GM21825 (cell line): Measurements from ENCODE around the gene GPRIN1.

Experiments
- ATAC-seq: cut with Tn5 transposase; IDR thresholded peaks from one replicate; pipeline ENCODE4 v1.9.1; 2021; ENCODE audit warnings: mild to moderate bottlenecking, moderate library complexity; ENCODE audit not compliant: unreplicated experiment

GPRIN1 gene

DNA sequence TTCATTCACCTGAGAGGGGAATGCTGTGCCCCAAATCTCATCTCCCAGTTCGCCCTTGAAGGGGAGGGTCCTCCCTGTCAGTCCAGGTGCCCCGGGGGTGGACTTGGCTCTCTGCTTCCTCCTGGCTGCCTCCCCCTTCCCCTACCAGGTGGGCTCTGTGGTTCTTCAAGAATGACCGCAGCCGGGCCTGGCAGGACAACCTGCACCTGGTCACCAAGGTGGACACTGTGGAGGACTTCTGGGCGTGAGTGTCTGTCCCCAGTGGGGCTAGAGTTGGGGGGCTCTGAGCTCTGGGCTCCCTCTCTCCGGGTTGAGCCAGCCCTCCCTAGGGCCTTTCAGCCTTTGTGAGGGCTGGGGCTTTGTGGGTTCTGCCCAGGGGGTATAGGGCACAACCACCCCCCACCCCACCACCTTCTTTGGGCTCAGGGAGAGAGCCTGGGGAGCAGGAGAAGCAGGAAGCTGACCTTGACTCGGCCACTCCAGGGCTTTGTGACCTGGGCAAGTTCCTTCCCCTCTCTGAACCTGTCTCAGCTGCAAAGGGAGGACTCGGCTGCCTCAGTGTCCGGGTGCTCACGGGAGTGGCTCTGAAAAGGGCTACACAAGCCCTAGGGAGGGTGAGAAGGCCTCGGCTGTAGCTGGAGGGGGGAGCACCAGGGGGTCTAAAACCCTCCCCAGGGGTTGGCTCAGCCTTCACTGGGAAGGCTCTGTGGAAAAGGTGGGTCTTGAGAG is 33.7 kb upstream of the GPRIN1 start:
- no peak for ATAC-seq

DNA sequence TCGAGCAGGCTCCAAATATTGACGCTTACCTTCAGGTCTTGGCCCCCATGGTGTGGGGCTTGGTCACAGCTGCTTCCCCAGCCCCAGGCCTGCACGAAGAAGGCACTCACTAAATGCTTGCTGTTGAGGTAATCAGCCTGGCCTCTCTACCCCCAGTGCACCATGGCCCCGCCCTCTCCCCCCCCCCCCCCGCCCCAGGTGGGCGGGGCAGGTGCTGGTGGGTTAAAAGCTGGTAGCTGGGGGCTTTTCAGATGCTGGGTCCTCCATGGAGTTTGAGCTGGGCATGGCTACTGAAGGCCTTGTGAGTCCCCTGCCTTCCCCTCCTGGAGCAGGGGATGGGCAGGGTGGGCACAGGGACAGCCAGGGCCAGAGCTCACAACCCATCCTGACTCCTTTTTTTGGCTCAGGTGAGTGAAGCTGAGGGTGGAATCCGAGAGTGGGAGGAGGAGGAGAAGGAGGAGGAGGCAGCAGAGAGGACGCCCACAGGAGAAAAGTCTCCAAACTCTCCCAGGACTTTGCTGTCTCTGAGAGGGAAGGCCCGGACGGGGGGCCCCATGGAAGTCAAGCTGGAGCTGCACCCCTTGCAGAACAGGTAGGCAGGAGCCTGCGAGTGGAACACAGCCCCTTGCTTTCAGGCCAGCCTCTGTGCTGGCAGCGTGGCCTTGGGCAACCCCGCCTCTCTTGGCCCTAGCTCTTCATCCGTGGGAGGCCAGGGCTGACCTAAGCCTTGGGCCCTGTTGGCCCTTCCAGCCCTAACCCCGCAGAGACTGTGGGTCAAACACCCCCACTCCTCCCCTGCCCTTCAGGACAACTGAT is 32.9 kb upstream of the GPRIN1 start:
- no peak for ATAC-seq

DNA sequence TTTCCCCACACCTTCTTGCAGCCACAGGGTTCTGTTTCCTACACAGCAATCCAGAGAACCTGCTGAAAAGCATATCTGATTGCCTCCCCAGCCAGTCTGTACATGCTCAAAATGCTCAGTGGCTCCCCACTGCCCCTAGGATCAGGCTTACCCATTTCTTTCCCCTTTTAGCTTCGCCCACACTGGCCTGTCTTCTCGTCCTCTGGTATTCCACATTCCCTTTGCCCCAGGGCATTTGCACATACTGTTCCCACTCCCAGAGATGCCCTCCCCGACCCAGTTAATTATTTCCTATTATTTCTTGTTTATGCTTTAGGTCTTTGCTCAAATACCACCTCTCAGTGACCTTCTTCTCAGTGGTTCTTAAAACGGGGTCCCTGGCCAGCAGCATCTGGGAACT is 30.7 kb upstream of the GPRIN1 start:
- no peak for ATAC-seq

DNA sequence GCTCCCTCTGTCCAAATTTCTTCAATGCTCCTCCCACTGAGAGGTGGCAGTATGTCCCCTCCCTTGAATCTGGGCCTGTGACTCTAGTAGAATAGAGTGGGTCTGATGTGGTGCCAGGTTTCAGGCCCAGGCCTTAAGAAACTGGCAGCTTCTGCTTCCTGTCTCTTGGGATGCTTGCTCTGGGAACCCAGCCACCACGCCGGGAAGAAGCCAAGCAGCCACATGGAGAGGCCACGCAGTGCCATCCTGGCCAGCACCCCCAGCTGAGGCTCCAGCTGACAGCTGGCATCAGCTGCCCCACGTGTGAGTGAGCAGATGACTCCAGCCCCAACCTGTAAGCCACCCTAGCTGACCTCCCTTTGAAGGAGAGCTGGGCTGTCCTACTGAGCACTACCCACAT is 30.0 kb upstream of the GPRIN1 start:
- ATAC-seq: no peak

DNA sequence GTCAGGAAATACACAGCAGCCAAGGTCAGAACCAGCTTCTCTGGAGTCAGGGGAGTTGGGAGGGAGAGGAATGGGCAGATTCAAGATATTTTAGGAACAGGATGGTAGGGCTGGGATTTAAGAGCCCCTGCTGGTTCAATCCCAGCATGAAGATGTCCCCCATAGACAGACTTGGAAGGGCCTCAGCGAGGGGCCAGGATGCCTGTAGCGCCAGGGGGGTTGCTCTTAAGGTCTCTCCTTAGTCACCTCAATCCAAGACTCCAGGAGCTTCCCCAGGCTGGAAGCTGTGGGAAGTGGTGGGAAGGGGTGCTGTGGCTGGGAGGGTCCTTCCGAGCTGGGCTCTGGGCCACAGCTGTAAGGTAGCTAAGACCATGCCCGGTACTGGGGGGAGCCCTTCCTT is 29.3 kb upstream of the GPRIN1 start:
- no peak for ATAC-seq

DNA sequence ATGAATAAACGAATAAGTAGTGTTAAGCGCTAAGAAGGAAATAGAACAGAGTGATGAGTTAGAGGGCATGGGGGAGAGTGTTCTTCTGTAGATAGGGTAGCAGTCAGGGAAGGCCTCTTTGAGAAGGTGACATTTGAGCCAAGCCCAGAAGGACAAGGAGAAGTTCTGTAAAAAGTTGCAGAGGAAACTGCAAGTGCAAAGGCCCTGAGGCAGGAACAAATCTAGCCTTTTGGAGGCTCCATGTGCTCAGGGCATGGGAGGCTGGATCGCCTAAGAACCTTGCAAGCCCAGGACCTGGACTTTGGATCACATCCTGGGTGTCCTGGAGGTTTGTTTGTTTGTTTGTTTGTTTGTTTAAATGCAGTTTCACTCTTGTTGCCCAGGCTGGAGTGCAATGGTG is 28.5 kb upstream of the GPRIN1 start:
- no peak for ATAC-seq

DNA sequence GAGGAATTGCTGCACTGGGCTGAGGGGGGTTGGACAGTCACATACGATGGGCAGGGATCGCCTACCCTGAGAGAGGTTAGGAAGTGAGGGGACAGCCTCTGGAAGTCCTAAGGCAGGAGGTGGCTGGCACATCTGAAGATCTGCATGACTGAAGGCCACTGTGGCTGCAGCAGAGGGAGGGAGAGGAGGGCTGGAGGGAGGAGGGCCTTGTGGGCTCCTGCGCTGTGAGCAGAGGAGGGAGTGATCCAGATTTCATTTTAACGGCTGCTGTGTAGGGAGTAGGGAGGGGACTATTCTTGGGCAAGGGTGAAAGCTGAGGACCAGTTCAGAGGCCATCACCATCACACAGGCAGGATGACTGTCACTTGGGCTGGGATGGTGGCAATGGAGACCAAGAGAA is 27.6 kb upstream of the GPRIN1 start:
- ATAC-seq: no peak

DNA sequence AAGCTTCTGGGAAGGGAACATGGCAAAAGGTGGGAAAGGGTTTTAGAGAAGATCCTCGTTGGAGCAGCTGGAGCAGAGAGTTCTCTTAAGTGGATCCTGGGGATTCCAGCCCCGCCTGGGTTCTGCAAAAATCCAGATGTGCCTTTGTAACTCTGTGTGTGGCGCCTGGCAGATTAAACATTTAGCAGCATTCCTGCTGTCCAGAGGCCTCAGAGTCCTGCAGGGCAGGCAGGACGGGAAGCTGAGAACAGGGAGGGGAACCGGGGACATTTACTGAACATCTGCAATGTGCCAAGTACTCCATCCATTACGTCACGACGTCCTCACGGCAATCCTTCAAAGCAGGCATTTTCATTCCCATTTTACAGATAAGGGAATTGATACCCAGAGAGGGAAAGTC is 26.5 kb upstream of the GPRIN1 start:
- ATAC-seq: no peak

DNA sequence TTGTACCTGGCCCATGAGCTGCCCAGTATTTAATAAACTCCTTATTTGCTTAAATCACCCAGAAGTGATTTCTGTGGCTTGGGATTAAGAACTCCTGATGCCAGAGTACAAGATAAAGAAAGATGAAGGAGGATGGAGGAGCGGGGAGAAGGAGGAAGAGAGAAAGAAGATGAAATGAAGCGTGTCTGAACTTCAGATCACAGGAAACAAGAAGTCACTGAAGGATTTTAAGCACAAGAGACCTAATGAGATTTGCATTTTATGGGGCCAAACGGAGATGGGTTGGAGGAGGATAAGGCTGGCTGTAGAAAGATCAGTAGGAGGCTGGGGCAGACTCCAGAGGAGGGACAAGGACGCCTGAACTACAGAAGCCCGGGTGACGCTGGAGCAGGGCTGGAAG is 23.6 kb upstream of the GPRIN1 start:
- no peak for ATAC-seq

DNA sequence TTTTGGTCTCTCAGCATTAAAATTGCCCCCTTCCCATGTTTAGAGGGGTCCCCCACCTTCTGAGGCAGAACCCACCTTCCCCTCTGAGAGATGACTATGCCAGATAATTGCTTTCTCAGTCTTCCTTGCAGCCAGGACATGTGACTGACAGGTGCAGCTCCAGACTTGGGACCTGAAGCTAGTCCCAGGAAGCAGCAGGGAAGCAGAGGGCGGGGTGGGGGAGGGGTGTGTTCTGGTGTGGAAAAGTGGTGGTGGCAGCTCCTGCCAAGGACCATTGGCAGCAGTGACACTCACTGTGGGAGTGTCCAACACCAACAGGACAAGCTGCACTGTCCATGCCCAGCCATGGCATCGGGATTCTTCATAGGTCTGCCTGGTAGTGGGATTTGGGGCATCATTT is 22.8 kb upstream of the GPRIN1 start:
- ATAC-seq: no peak

DNA sequence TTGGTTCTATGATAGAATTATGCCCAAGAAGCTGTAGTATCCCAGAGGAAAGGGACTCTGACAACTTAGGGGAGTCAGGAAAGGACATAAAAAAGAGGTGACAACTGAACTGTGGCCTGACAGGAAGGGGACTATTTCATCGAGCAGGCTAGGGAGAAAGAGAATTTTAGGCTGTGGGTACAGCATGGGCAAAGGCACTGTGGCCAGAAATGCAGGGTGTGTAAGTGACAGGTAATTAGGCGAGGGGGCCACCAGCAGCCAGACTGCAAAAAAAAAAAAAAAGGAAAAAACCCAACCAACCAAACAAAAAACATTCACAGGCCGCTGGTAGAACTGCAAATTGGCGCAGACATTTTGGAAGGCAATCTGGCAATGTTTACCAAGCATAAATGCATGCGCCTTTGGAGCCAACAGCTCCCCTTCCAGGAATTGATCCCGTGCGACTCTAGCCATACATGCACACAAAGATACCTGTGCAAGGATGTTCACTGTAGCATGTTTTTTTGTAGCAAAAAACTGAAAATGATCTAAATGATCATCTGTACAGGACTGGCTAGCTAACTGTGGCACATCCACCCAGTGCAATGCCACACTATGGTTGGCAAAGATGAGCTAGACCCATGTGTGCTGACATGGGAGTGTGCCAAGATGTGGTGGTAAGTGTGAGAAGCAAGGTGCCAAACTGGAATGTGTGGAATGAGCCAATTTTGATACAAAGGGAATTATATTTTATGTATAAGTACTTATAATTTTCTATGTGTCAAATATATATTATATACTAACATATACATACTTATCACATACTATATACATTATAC is 21.6 kb upstream of the GPRIN1 start:
- no peak for ATAC-seq

DNA sequence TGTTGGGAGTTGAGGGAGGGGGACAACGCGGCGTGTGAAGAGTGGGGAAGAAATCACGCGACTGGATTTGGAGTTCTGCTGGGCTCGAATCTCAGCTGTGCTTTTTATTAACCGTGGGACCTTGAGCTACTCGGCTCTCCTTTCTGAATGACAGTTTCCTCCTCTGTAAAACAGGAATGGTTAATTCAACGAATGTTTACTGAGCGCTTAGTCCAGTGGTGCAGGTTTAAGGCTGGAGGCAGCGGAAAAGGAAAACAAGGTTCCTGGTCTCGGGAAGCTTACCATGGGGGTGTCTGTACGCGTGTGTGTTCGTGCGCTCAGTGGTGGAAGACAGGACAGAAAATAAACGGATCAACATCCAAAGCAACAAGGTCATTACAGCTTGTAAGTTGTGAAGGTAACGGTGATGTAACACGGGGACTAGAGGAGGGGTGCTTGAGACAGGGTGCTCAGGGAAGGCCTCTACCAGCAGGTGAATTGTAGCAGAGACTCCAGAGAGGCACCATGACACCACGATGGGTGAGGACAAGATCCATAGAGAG is 20.8 kb upstream of the GPRIN1 start:
- no peak for ATAC-seq

DNA sequence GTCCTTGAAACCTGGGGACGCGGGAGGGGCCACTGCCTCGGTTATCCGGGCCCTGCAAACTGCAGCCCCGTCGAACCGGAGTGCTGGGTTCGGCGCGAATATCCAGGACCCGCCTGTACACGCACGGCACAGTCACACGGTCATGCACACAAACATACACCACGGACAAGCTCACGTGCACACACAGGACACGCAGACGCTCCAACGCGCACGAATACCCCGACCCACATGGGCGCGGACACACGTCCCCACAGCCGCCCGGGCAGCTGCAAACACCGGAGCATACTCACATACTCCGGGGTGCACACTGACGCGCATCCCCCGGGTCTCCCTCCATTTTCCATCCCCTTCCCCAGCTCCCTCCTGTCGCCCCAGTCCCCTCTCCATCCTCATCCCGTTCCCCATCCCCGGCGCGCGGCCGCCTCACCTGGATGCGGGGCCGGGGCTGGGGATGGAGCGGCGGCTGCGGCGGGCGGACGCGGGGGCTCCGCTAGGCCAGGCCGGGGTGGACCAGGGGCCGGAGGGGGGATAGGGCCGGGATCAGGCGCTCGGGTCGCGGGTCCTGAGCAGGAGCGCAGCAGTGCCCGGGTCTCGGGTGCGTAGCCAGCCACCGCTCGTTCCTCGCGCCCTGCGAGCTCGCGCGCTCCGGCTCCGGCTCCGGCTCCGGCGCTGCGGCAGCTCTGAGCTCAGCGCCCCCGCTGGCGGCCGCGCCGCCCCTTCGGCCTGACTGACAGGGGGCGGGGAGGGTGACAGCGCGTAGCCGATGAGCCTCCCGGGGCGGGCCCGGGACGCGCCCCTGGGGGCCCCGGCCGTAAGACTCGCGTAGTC is 20.1 kb upstream of the GPRIN1 start, which contains the start of the genes EIF4E1B and SNCB:
EIF4E1B (plus strand) TSS at position 823 of the 828 bp plus-strand sequence. CDS start 12,113 bp downstream, outside the sequence.
SNCB (minus strand) TSS at position 682 of the 828 bp plus-strand sequence. CDS start 880 bp downstream, outside the sequence.
- peak; percentile 58 for ATAC-seq

DNA sequence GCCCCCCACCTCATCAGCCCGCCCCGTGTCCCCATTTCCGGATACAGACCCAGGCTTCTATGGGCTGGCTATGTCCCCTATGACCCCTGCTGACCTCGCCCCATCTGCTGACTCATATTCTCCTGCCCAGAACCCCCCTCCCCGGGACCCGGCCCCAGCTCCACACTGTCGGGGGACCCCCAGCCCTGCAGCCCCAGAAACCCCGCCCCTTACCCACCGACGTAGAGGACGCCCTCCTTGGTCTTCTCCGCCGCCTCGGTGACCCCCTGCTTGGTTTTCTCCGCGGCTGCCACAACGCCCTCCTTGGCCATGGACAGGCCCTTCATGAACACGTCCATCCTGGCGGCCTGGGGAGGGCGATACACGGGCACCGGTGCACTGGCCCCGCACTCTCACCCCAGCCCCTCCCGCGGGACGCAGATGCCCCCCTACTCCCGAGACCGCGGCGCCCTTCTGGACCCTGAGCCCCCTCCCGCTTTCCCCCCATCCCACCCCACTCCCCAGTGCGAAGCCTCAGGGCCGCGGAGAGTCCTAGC is 19.4 kb upstream of the GPRIN1 start:
- ATAC-seq: no peak

DNA sequence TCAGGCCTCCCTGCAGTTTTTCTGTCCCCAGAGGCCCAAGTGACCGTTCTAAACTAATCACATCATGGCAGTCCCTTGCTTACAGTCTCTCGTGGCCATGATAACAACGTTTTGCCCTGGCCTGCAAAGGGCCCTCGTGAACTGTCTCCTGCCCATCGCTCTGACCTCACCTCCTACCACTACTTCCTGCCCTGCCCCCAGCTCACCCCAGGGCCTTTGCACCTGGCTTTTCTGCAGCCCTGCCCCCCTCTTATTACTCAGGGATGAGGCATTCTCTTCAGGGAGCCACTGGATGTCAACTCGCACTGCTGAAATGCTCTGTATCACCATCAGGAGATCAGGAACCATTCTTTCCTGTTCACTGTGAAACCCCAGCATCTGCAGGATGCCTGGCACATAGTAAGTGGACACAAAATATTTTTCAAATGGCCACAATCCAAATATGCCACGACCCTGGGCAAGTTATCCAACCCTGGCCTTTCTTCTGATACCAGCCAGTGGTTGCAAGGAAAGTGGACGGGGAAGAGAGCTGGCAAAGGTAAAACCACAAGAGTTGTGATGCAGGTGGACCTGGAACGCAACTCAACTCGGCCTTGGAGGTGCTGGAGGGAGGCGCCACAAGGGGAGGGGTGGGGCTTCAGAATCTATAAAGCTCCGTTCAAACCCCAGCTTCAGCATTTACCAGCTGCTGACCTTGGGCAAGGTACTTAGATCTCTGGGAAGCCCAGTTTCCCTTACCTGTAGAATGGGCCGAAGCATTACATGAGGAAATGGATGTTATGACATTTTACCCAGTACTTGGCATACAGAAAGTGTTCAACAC is 18.7 kb upstream of the GPRIN1 start:
- no peak for ATAC-seq

DNA sequence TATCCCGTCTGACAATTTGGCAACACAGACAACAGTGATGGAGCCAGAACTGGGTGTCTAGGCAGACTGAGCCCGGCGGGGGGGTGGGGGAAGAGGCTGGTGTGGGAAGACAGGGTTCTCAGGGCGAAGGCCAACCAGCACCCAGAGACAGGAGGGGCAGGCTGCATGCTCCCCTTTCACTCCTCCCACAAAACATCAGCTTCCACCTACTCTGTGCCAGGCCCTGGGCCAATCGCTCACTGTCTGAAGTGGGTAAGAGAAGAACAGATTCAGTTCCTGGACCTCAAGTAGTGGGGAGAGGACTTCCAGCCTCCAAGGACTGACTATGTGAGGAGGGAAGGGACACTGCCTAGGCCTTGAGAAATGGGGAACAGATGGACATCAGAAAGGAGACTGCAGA is 17.6 kb upstream of the GPRIN1 start:
- no peak for ATAC-seq

DNA sequence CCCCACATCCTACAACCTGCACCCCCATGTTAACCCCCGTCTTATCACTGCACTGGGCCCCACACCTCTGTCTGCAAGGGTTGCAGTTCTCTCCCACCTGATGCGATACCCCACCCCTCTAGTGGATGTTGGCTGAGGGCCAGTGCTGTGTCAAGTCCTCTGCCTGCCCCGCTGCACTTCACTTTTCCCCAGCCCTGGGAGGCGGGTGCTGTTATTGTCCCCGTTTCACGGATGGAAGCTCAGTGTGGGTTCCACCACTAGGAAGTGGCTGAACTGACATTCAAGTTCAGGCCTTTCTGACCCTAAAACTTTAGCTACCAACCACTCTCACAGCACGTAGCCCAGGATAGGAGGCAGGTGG is 16.9 kb upstream of the GPRIN1 start:
- no peak for ATAC-seq

DNA sequence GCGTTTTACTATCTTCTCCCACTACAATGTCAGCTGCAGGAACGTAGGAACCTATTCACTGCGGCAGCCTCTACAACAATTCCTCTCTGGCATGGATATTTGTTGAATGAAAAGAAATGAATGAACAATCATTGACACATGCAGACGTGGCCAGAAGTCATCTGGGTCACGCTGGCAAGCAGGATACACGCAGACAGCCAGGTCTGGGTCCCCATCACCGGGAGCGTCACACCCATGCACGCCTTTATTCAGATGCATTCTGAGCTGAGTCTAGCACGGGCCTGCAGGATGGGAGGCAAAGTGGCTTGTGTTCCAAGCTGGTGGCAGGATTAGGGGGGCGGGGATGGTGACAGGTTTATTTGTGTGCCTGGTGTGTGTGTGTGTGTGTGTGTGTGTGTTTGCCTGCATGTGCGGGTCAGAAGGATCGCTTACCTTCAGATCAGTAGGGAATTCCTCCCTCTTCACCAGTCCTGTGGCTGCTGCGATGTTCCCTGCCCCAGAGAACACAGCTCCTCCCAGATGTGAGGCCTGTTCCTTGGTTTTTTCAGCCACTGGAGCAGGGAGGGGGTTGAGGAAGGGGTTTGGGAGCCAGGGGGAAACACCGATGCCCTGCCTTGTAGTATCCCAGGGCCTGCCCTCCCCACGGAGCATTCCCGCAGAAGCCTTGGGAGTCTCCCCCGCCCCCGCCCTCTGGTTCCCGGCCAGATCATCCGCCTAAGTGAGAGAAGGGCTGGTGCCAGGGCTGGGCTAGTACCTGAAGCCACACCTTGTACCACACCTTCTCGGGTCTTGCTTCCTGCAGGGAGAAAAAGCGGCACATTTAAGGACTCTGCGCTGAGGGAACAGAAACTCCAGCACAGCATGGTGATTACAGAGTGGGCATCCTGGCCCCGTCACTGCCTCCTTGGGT is 16.3 kb upstream of the GPRIN1 start:
- ATAC-seq: no peak
